ENCODE measurements around the gene THOP1.

- TF ChIP-seq CTCF (IDR thresholded peaks at IDR 0.05; ENCODE audit: insufficient read depth, low read length): no peak
- no peak for TF ChIP-seq SPI1 (IDR thresholded peaks at IDR 0.05; ENCODE audit: borderline replicate concordance, low read depth)
- TF ChIP-seq REST (IDR thresholded peaks at IDR 0.05; ENCODE audit: insufficient replicate concordance, low read depth): no peak
- no peak for TF ChIP-seq POLR2AphosphoS5 (IDR thresholded peaks at IDR 0.05; ENCODE audit: low read depth)
- no peak for TF ChIP-seq GABPA (IDR thresholded peaks at IDR 0.05; ENCODE audit: low read depth)
These were observed 1.8 kb downstream of the THOP1 start for GRCh38 chr19:2787115-2787514.

All from HL-60 (cell line).